ENCODE data around the gene METTL13. TPM values are rescaled to one million over a fixed set of nuclear protein-coding genes. Genes with fewer than 3 reads are reported as not detected.

METTL13 gene, protein sequence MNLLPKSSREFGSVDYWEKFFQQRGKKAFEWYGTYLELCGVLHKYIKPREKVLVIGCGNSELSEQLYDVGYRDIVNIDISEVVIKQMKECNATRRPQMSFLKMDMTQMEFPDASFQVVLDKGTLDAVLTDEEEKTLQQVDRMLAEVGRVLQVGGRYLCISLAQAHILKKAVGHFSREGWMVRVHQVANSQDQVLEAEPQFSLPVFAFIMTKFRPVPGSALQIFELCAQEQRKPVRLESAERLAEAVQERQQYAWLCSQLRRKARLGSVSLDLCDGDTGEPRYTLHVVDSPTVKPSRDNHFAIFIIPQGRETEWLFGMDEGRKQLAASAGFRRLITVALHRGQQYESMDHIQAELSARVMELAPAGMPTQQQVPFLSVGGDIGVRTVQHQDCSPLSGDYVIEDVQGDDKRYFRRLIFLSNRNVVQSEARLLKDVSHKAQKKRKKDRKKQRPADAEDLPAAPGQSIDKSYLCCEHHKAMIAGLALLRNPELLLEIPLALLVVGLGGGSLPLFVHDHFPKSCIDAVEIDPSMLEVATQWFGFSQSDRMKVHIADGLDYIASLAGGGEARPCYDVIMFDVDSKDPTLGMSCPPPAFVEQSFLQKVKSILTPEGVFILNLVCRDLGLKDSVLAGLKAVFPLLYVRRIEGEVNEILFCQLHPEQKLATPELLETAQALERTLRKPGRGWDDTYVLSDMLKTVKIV
- 35.0 TPM for polyA plus RNA-seq (2013, experiment 1 of 2)
- polyA plus RNA-seq (2013, experiment 2 of 2), result 29.4 TPM

GRCh38 chr1:171781176-171781875, at the start of gene METTL13:
TSS of gene METTL13 (plus strand) at chr1:171781660. CDS start at chr1:171781968, 308 bp downstream.
- Histone ChIP-seq H3K36me3 (ENCODE audit: insufficient read depth, low read length) (peaks cover 29% of the 10 kb centered on the region), H3K9me3 (ENCODE audit: insufficient read depth, low read depth, low read length) (no peaks in the 10 kb centered on the region), H3K27me3 (ENCODE audit: insufficient read depth, low read length) (no peaks in the 10 kb centered on the region), H3K27ac (ENCODE audit: low read depth, low read length) (peak within 1 kb of the TSS; percentile 63; the same call in 1 of the 2 replicates), H3K9ac (ENCODE audit: low read depth, low read length) (peak within 1 kb of the TSS; percentile 84), H3K4me3 (ENCODE audit: low read length) (peak within 1 kb of the TSS; percentile 88), H3K4me1 (ENCODE audit: insufficient read depth, low read length) (no peaks in the 10 kb centered on the region)
- WGBS, result under 1% methylated on average over 57 of the region's 57 CpGs

GRCh38 chr1:171736196-171736595, 45.3 kb upstream of the METTL13 start:
- H3K9ac ChIP-seq (ENCODE audit: low read depth, low read length), result no peak overlapping the region
- H3K4me1 ChIP-seq (ENCODE audit: insufficient read depth, low read length), result peaks cover 13% of the 10 kb centered on the region; the same call in 1 of the 2 replicates
- H3K4me3 ChIP-seq (ENCODE audit: low read length), result no peak overlapping the region
- WGBS, result 94% methylated on average over 2 of the region's 2 CpGs
- H3K36me3 ChIP-seq (ENCODE audit: insufficient read depth, low read length), result peaks cover 10% of the 10 kb centered on the region
- H3K27me3 ChIP-seq (ENCODE audit: insufficient read depth, low read length), result no peaks in the 10 kb centered on the region
- no peak overlapping the region for H3K27ac ChIP-seq (ENCODE audit: low read depth, low read length)
- no peaks in the 10 kb centered on the region for H3K9me3 ChIP-seq (ENCODE audit: insufficient read depth, low read depth, low read length)

DNA sequence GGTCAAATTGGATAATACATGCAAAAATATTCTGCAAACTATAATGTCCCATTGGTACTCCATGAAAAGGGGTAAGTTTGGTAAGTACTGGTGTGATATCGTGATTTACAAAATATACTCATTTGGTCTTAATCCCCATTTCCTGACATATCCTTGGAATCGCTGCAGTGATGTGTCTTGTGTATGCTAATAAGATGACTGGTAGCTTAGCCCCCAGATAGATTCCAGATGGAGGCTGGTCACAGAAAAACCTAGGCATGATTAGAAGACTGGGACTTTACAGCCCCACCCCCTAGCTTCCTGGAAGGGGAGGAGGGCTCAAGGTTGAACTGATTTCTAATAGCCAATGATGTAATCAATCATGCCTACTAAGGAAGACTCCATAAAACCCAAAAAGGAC, 42.5 kb upstream of the METTL13 start:
- Histone ChIP-seq H3K4me3 (ENCODE audit: low read length) (no peak overlapping the region), H3K27me3 (ENCODE audit: insufficient read depth, low read length) (no peaks in the 10 kb centered on the region), H3K9me3 (ENCODE audit: insufficient read depth, low read depth, low read length) (no peaks in the 10 kb centered on the region), H3K27ac (ENCODE audit: low read depth, low read length) (no peak overlapping the region), H3K36me3 (ENCODE audit: insufficient read depth, low read length) (peaks cover 10% of the 10 kb centered on the region), H3K9ac (ENCODE audit: low read depth, low read length) (no peak overlapping the region), H3K4me1 (ENCODE audit: insufficient read depth, low read length) (peaks cover 23% of the 10 kb centered on the region)
- 88% methylated on average over 1 of the region's 2 CpGs for WGBS

- H3K27ac ChIP-seq (ENCODE audit: low read depth, low read length), result no peak overlapping the region
- peaks cover 10% of the 10 kb centered on the region for H3K36me3 ChIP-seq (ENCODE audit: insufficient read depth, low read length)
- no peaks in the 10 kb centered on the region for H3K27me3 ChIP-seq (ENCODE audit: insufficient read depth, low read length)
- WGBS, result 92% methylated on average over 2 of the region's 2 CpGs
- H3K4me1 ChIP-seq (ENCODE audit: insufficient read depth, low read length), result peaks cover 23% of the 10 kb centered on the region
- H3K4me3 ChIP-seq (ENCODE audit: low read length), result no peak overlapping the region
- no peaks in the 10 kb centered on the region for H3K9me3 ChIP-seq (ENCODE audit: insufficient read depth, low read depth, low read length)
- no peak overlapping the region for H3K9ac ChIP-seq (ENCODE audit: low read depth, low read length)
Observed at GRCh38 chr1:171739656-171740055, 41.8 kb upstream of the METTL13 start.

DNA sequence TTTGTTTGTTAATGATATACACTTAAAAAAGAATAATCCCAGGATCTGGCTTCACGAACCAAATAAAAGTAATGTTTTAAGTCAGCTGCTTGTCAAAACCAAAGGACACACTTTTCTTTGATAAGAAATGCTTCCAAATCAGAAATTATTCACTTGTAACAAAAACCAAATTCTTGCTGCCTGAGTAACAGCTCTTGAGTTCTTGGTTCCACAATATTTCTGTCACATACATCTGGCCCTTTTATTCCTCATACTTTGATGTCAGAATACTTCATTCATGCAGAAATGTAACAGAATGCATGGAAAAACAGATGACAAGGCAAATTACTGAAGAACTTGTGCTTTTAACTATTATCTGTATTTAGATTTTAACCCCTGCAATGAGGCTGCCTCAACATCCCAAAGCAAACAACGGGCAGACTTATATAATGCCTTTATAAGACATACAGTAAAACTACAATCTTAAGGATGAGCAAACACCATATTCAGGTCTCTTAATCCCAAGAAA, 41.0 kb upstream of the METTL13 start:
- Histone ChIP-seq H3K4me3 (ENCODE audit: low read length) (no peak overlapping the region), H3K36me3 (ENCODE audit: insufficient read depth, low read length) (peaks cover 10% of the 10 kb centered on the region), H3K27ac (ENCODE audit: low read depth, low read length) (no peak overlapping the region), H3K9ac (ENCODE audit: low read depth, low read length) (no peak overlapping the region), H3K9me3 (ENCODE audit: insufficient read depth, low read depth, low read length) (no peaks in the 10 kb centered on the region), H3K4me1 (ENCODE audit: insufficient read depth, low read length) (peaks cover 23% of the 10 kb centered on the region), H3K27me3 (ENCODE audit: insufficient read depth, low read length) (no peaks in the 10 kb centered on the region)
- 82% methylated on average over 2 of the region's 2 CpGs for WGBS

DNA sequence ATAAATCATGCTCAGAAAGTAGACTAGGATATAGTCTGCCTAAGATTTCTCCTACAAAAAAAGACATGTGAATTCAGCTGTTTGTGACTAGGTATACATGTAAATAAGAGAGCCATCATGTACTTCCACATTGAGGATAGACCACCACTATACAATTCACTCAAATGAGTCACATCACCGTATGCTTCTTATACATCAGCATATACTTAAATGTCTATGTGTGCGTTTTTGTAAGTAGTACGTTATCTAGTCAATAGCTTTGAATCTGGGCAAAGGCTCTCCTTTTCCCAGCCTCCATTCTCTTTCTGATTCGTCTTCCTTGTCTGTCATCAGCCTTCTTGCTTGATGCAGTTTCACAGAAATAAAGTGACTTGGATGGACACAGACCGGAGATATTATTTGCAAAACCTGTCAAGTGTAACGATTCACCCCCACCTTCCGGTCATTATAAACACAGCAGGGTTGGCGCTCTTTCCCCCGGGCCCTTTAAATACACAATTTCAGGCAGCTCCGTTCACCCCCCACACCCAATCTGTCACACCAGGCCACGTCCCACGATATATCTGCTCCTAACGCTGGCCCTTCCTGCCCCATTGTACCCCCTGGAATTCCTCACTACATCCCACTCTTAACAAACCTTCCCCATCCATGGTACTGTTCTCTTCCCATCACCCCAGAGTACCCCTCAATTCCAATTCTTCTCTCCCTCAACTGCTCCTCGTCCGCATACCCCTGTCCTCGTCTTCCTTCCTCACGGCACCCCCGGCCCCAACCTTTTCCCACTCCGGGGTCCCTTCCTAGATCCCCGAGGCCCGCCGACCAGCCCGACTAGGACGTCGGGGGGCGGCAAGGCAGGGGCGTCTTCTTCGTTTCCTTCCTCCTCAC, 40.2 kb upstream of the METTL13 start:
- Histone ChIP-seq H3K27me3 (ENCODE audit: insufficient read depth, low read length) (no peaks in the 10 kb centered on the region), H3K36me3 (ENCODE audit: insufficient read depth, low read length) (peaks cover 7% of the 10 kb centered on the region; the same call in 1 of the 2 replicates), H3K9ac (ENCODE audit: low read depth, low read length) (peak overlapping the region; percentile 92), H3K9me3 (ENCODE audit: insufficient read depth, low read depth, low read length) (no peaks in the 10 kb centered on the region), H3K27ac (ENCODE audit: low read depth, low read length) (peak overlapping the region; percentile 84), H3K4me1 (ENCODE audit: insufficient read depth, low read length) (peaks cover 23% of the 10 kb centered on the region), H3K4me3 (ENCODE audit: low read length) (peak overlapping the region; percentile 98)
- WGBS, result 5% methylated on average over 27 of the region's 28 CpGs

GRCh38 chr1:171741872-171742576, 39.4 kb upstream of the METTL13 start, which contains the start of gene VAMP4:
TSS of gene VAMP4 (minus strand) at chr1:171742065. CDS start at chr1:171738414, 3,651 bp downstream.
- Histone ChIP-seq H3K27me3 (ENCODE audit: insufficient read depth, low read length) (no peaks in the 10 kb centered on the region), H3K9me3 (ENCODE audit: insufficient read depth, low read depth, low read length) (no peaks in the 10 kb centered on the region), H3K4me1 (ENCODE audit: insufficient read depth, low read length) (peaks cover 23% of the 10 kb centered on the region), H3K27ac (ENCODE audit: low read depth, low read length) (peak within 1 kb of the TSS; percentile 84), H3K9ac (ENCODE audit: low read depth, low read length) (peak within 1 kb of the TSS; percentile 92), H3K4me3 (ENCODE audit: low read length) (peak within 1 kb of the TSS; percentile 98), H3K36me3 (ENCODE audit: insufficient read depth, low read length) (peaks cover 6% of the 10 kb centered on the region; the same call in 1 of the 2 replicates)
- WGBS, result under 1% methylated on average over 55 of the region's 57 CpGs

GRCh38 chr1:171742577-171742922, 38.9 kb upstream of the METTL13 start:
- Histone ChIP-seq H3K4me3 (ENCODE audit: low read length) (peak overlapping the region; percentile 98), H3K27me3 (ENCODE audit: insufficient read depth, low read length) (no peaks in the 10 kb centered on the region), H3K36me3 (ENCODE audit: insufficient read depth, low read length) (peaks cover 3% of the 10 kb centered on the region; the same call in 1 of the 2 replicates), H3K4me1 (ENCODE audit: insufficient read depth, low read length) (peaks cover 23% of the 10 kb centered on the region), H3K9ac (ENCODE audit: low read depth, low read length) (peak overlapping the region; percentile 92), H3K9me3 (ENCODE audit: insufficient read depth, low read depth, low read length) (no peaks in the 10 kb centered on the region), H3K27ac (ENCODE audit: low read depth, low read length) (peak overlapping the region; percentile 84; the same call in 1 of the 2 replicates)
- under 1% methylated on average over 14 of the region's 14 CpGs for WGBS

GRCh38 chr1:171743081-171743870, 38.2 kb upstream of the METTL13 start:
- H3K4me3 ChIP-seq (ENCODE audit: low read length), result peak overlapping the region; percentile 98
- peaks cover 23% of the 10 kb centered on the region for H3K4me1 ChIP-seq (ENCODE audit: insufficient read depth, low read length)
- no peaks in the 10 kb centered on the region for H3K9me3 ChIP-seq (ENCODE audit: insufficient read depth, low read depth, low read length)
- peak overlapping the region; percentile 92; the same call in 1 of the 2 replicates for H3K9ac ChIP-seq (ENCODE audit: low read depth, low read length)
- no peaks in the 10 kb centered on the region for H3K36me3 ChIP-seq (ENCODE audit: insufficient read depth, low read length)
- 43% methylated on average over 8 of the region's 8 CpGs for WGBS
- no peak overlapping the region for H3K27ac ChIP-seq (ENCODE audit: low read depth, low read length)
- H3K27me3 ChIP-seq (ENCODE audit: insufficient read depth, low read length), result no peaks in the 10 kb centered on the region

Data from HUES64 (cell line).